ENCODE data around the gene TRANK1.
A peak's percentile ranks its signal among the peaks of the same experiment; 100 is the strongest.
"Not testable (repeated sequence)": the region's sequence is repeated elsewhere in the genome, so short reads cannot be mapped to it uniquely, and the experiment has no call there.

The TRANK1 gene

GRCh38 chr3:36965440-36965839, 20.6 kb upstream of the TRANK1 start:
- no peak overlapping the region for H3K9ac ChIP-seq (ENCODE audit: low read depth, low read length)
- no peaks in the 10 kb centered on the region for H3K36me3 ChIP-seq (ENCODE audit: insufficient read depth, low read length)
- peaks cover 10% of the 10 kb centered on the region; the same call in 1 of the 2 replicates for H3K4me1 ChIP-seq (ENCODE audit: insufficient read depth, low read length)
- no peaks in the 10 kb centered on the region for H3K9me3 ChIP-seq (ENCODE audit: control insufficient read depth, insufficient read depth, low read length)

- H3K4me1 ChIP-seq (ENCODE audit: insufficient read depth, low read length), result peaks cover 6% of the 10 kb centered on the region; the same call in 1 of the 2 replicates
- H3K36me3 ChIP-seq (ENCODE audit: insufficient read depth, low read length), result no peaks in the 10 kb centered on the region
- H3K9me3 ChIP-seq (ENCODE audit: control insufficient read depth, insufficient read depth, low read length), result no peaks in the 10 kb centered on the region
- no peak overlapping the region for H3K9ac ChIP-seq (ENCODE audit: low read depth, low read length)
Observed at GRCh38 chr3:36964817-36965216, 20.0 kb upstream of the TRANK1 start.

- H3K9ac ChIP-seq (ENCODE audit: low read depth, low read length), result no peak overlapping the region
- no peaks in the 10 kb centered on the region for H3K9me3 ChIP-seq (ENCODE audit: control insufficient read depth, insufficient read depth, low read length)
- 0 out of 2 replicates have a peak, but pooled peaks cover 3% of the 10 kb centered on the region for H3K4me1 ChIP-seq (ENCODE audit: insufficient read depth, low read length)
- H3K36me3 ChIP-seq (ENCODE audit: insufficient read depth, low read length), result no peaks in the 10 kb centered on the region
Observed at GRCh38 chr3:36964331-36964730, 19.5 kb upstream of the TRANK1 start.

- H3K9me3 ChIP-seq (ENCODE audit: control insufficient read depth, insufficient read depth, low read length); H3K9ac ChIP-seq (ENCODE audit: low read depth, low read length); H3K4me1 ChIP-seq (ENCODE audit: insufficient read depth, low read length); H3K36me3 ChIP-seq (ENCODE audit: insufficient read depth, low read length): not testable (repeated sequence)
Observed at GRCh38 chr3:36963008-36963407, 18.2 kb upstream of the TRANK1 start.

- H3K9ac ChIP-seq (ENCODE audit: low read depth, low read length), result no peak overlapping the region
- H3K36me3 ChIP-seq (ENCODE audit: insufficient read depth, low read length), result no peaks in the 10 kb centered on the region
- H3K9me3 ChIP-seq (ENCODE audit: control insufficient read depth, insufficient read depth, low read length), result no peaks in the 10 kb centered on the region
- H3K4me1 ChIP-seq (ENCODE audit: insufficient read depth, low read length), result 0 out of 2 replicates have a peak, but pooled peaks cover 6% of the 10 kb centered on the region
Observed at GRCh38 chr3:36960502-36960901, 15.6 kb upstream of the TRANK1 start.

- Histone ChIP-seq H3K36me3 (ENCODE audit: insufficient read depth, low read length) (no peaks in the 10 kb centered on the region), H3K4me1 (ENCODE audit: insufficient read depth, low read length) (0 out of 2 replicates have a peak, but pooled peaks cover 6% of the 10 kb centered on the region)
Observed at GRCh38 chr3:36959821-36960220, 15.0 kb upstream of the TRANK1 start.

GRCh38 chr3:36957862-36958686, 13.2 kb upstream of the TRANK1 start:
- Histone ChIP-seq H3K9me3 (ENCODE audit: control insufficient read depth, insufficient read depth, low read length) (no peaks in the 10 kb centered on the region), H3K36me3 (ENCODE audit: insufficient read depth, low read length) (no peaks in the 10 kb centered on the region), H3K9ac (ENCODE audit: low read depth, low read length) (no peak overlapping the region), H3K4me1 (ENCODE audit: insufficient read depth, low read length) (0 out of 2 replicates have a peak, but pooled peaks cover 6% of the 10 kb centered on the region)

More at GRCh38 chr3:36959821-36960220, 15.0 kb upstream of the TRANK1 start:
- Histone ChIP-seq H3K9ac (ENCODE audit: low read depth, low read length) (no peak overlapping the region), H3K9me3 (ENCODE audit: control insufficient read depth, insufficient read depth, low read length) (no peaks in the 10 kb centered on the region)

- no peak overlapping the region for H3K9ac ChIP-seq (ENCODE audit: low read depth, low read length)
- no peaks in the 10 kb centered on the region for H3K9me3 ChIP-seq (ENCODE audit: control insufficient read depth, insufficient read depth, low read length)
- 0 out of 2 replicates have a peak, but pooled peaks cover 6% of the 10 kb centered on the region for H3K4me1 ChIP-seq (ENCODE audit: insufficient read depth, low read length)
- H3K36me3 ChIP-seq (ENCODE audit: insufficient read depth, low read length), result no peaks in the 10 kb centered on the region
Observed at GRCh38 chr3:36957063-36957462, 12.2 kb upstream of the TRANK1 start.

GRCh38 chr3:36956155-36956554, 11.3 kb upstream of the TRANK1 start:
- 0 out of 2 replicates have a peak, but pooled peaks cover 6% of the 10 kb centered on the region for H3K4me1 ChIP-seq (ENCODE audit: insufficient read depth, low read length)
- no peaks in the 10 kb centered on the region for H3K36me3 ChIP-seq (ENCODE audit: insufficient read depth, low read length)
- no peaks in the 10 kb centered on the region for H3K9me3 ChIP-seq (ENCODE audit: control insufficient read depth, insufficient read depth, low read length)
- no peak overlapping the region for H3K9ac ChIP-seq (ENCODE audit: low read depth, low read length)

GRCh38 chr3:36954452-36955134, 9.7 kb upstream of the TRANK1 start:
- H3K36me3 ChIP-seq (ENCODE audit: insufficient read depth, low read length), result no peaks in the 10 kb centered on the region
- H3K9ac ChIP-seq (ENCODE audit: low read depth, low read length), result no peak overlapping the region
- 0 out of 2 replicates have a peak, but pooled peaks cover 6% of the 10 kb centered on the region for H3K4me1 ChIP-seq (ENCODE audit: insufficient read depth, low read length)
- no peaks in the 10 kb centered on the region for H3K9me3 ChIP-seq (ENCODE audit: control insufficient read depth, insufficient read depth, low read length)

GRCh38 chr3:36947814-36948213, 3.0 kb upstream of the TRANK1 start:
- not testable (repeated sequence) for H3K36me3 ChIP-seq (ENCODE audit: insufficient read depth, low read length); H3K9me3 ChIP-seq (ENCODE audit: control insufficient read depth, insufficient read depth, low read length); H3K9ac ChIP-seq (ENCODE audit: low read depth, low read length); H3K4me1 ChIP-seq (ENCODE audit: insufficient read depth, low read length)

- Histone ChIP-seq H3K9me3 (ENCODE audit: control insufficient read depth, insufficient read depth, low read length) (peaks cover 3% of the 10 kb centered on the region; the same call in 1 of the 2 replicates), H3K4me1 (ENCODE audit: insufficient read depth, low read length) (peaks cover 6% of the 10 kb centered on the region; the same call in 1 of the 2 replicates), H3K9ac (ENCODE audit: low read depth, low read length) (peak overlapping the region; percentile 68; the same call in 1 of the 2 replicates), H3K36me3 (ENCODE audit: insufficient read depth, low read length) (no peaks in the 10 kb centered on the region)
Observed at GRCh38 chr3:36945333-36945980, 603 bp upstream of the TRANK1 start.

GRCh38 chr3:36944012-36944640, 728 bp downstream of the TRANK1 start:
- Histone ChIP-seq H3K36me3 (ENCODE audit: insufficient read depth, low read length) (no peaks in the 10 kb centered on the region), H3K9me3 (ENCODE audit: control insufficient read depth, insufficient read depth, low read length) (peaks cover 3% of the 10 kb centered on the region; the same call in 1 of the 2 replicates), H3K9ac (ENCODE audit: low read depth, low read length) (peak overlapping the region; percentile 68), H3K4me1 (ENCODE audit: insufficient read depth, low read length) (peaks cover 6% of the 10 kb centered on the region; the same call in 1 of the 2 replicates)

GRCh38 chr3:36943601-36944000, 1.3 kb downstream of the TRANK1 start:
- H3K9me3 ChIP-seq (ENCODE audit: control insufficient read depth, insufficient read depth, low read length), result peaks cover 3% of the 10 kb centered on the region; the same call in 1 of the 2 replicates
- H3K4me1 ChIP-seq (ENCODE audit: insufficient read depth, low read length), result peaks cover 6% of the 10 kb centered on the region; the same call in 1 of the 2 replicates
- H3K36me3 ChIP-seq (ENCODE audit: insufficient read depth, low read length), result no peaks in the 10 kb centered on the region
- peak overlapping the region; percentile 68 for H3K9ac ChIP-seq (ENCODE audit: low read depth, low read length)
